Neural progenitor cell (in vitro differentiated cells): ENCODE measurements around the gene PROC. TPM values are rescaled to one million over a fixed set of nuclear protein-coding genes. Genes with fewer than 3 reads are reported as not detected.
A peak's percentile ranks its signal among the peaks of the same experiment; 100 is the strongest.

Source experiments
- DNase-seq: peaks from one replicate; pipeline ENCODE4 v3.0.0-alpha.2; 2016; ENCODE audit warnings: low spot score
- H2AFZ ChIP-seq: fragments of 200-600 bp; sonication (generic); replicated peaks from 2 replicates; pipeline ENCODE4 v1.6.1; 2016; ENCODE audit warnings: antibody characterized with exemption
- H3F3A ChIP-seq: fragments of 200-600 bp; sonication (generic); 2 replicates; pipeline ENCODE4 v1.6.1; 2016; ENCODE audit warnings: antibody characterized with exemption, low read depth
- H3K27ac ChIP-seq: fragments of 200-600 bp; sonication (generic); 2 replicates; pipeline ENCODE4 v1.5.1; 2016; ENCODE audit warnings: mild to moderate bottlenecking
- H3K27me3 ChIP-seq: fragments of 200-600 bp; sonication (generic); 2 replicates; pipeline ENCODE4 v1.6.1; 2016; ENCODE audit warnings: mild to moderate bottlenecking, moderate library complexity
- H3K36me3 ChIP-seq: fragments of 200-600 bp; sonication (generic); 2 replicates; pipeline ENCODE4 v1.5.1; 2016
- H3K4me1 ChIP-seq: fragments of 200-600 bp; sonication (generic); 2 replicates; pipeline ENCODE4 v1.6.1; 2016; ENCODE audit warnings: mixed run types
- H3K4me2 ChIP-seq: fragments of 200-600 bp; sonication (generic); 2 replicates; pipeline ENCODE4 v1.6.1; 2016
- H3K4me3 ChIP-seq: fragments of 200-600 bp; sonication (generic); 2 replicates; pipeline ENCODE4 v1.5.1; 2016
- H3K79me2 ChIP-seq: fragments of 200-600 bp; sonication (generic); 2 replicates; pipeline ENCODE4 v1.6.1; 2016; ENCODE audit warnings: low read depth
- H3K9ac ChIP-seq: fragments of 200-600 bp; sonication (generic); 2 replicates; pipeline ENCODE4 v1.6.1; 2016
- H3K9me3 ChIP-seq: fragments of 200-600 bp; sonication (generic); 2 replicates; pipeline ENCODE4 v1.5.1; 2016; ENCODE audit warnings: low read depth
- H4K20me1 ChIP-seq: fragments of 200-600 bp; sonication (generic); 2 replicates; pipeline ENCODE4 v1.6.1; 2016; ENCODE audit warnings: low read depth
- H3K27ac Mint-ChIP-seq: 3 replicates; pipeline ENCODE4 v1.8.0; 2021; ENCODE audit warnings: mixed read lengths
- H3K27me3 Mint-ChIP-seq: 2 replicates; pipeline ENCODE4 v1.8.0; 2022; ENCODE audit warnings: low read depth, mild to moderate bottlenecking, inconsistent platforms, moderate library complexity, mixed read lengths; ENCODE audit not compliant: insufficient read depth
- H3K36me3 Mint-ChIP-seq: 3 replicates; pipeline ENCODE4 v1.8.0; 2021; ENCODE audit warnings: mixed read lengths
- H3K4me1 Mint-ChIP-seq: 3 replicates; pipeline ENCODE4 v1.8.0; 2021; ENCODE audit warnings: mixed read lengths
- H3K4me3 Mint-ChIP-seq: 3 replicates; pipeline ENCODE4 v1.8.0; 2021; ENCODE audit warnings: mild to moderate bottlenecking, moderate library complexity, mixed read lengths
- H3K9me3 Mint-ChIP-seq: 3 replicates; pipeline ENCODE4 v1.8.0; 2020; ENCODE audit warnings: mixed read lengths
- EZH2 ChIP-seq: fragments of 200-600 bp; sonication (generic); IDR thresholded peaks from 2 replicates; pipeline ENCODE4 v1.6.1; 2017; ENCODE audit warnings: antibody characterized with exemption, mild to moderate bottlenecking, moderate library complexity
- EZH2phosphoT487 ChIP-seq: fragments of 200-600 bp; sonication (generic); IDR thresholded peaks from 2 replicates; pipeline ENCODE4 v1.6.1; 2017; ENCODE audit warnings: antibody characterized with exemption
- total RNA-seq: library from RNA; depleted of rRNA; stranded (reverse); fragments of >200 nt; gene quantifications from 2 replicates; pipeline ENCODE4 v1.2.3, GENCODE V29; 2015; ENCODE audit warnings: low replicate concordance
- TF ChIP-seq, protein P1 (sequence below): fragments of 200-600 bp; sonication (generic); IDR thresholded peaks from 2 replicates; pipeline ENCODE4 v1.5.1; 2017; ENCODE audit warnings: antibody characterized with exemption, mild to moderate bottlenecking

PROC gene
- total RNA-seq, 1 donor from 2014 or later, result not detected

DNA sequence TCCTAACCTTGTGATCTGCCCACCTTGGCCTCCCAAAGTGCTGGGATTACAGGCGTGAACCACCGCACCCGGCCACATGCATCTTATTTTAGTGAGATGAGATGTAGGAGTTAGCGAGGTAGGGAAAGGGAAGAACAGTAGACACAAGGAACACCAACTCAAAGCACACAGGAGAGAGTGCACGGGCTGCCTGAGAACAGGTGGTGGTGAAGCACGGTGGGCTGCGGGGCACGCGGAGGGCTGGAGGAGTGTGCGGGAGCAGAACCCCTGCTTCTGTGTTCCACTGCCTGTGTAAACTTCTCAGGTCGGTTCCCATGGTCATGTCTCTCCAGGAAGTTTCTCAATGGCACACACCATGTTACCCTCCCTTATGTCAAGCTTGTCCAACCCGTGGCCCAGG is 38.7 kb downstream of the PROC start:
- Histone ChIP-seq H3K79me2 (no peaks in the 10 kb centered on the region), H3K4me1 (peaks cover 31% of the 10 kb centered on the region), H3K9me3 (no peaks in the 10 kb centered on the region), H3K4me3 (no peak overlapping the region), H3K27ac (no peak overlapping the region), H4K20me1 (no peaks in the 10 kb centered on the region), H3K36me3 (no peaks in the 10 kb centered on the region), H3K4me2 (no peak overlapping the region), H3F3A (peaks cover 34% of the 10 kb centered on the region), H3K27me3 (no peaks in the 10 kb centered on the region), H3K9ac (no peak overlapping the region), H2AFZ (no peak overlapping the region)
- no peak overlapping the region for H3K27ac Mint-ChIP-seq
- no peak overlapping the region for H3K4me3 Mint-ChIP-seq
- no peak for DNase-seq
- H3K4me1 Mint-ChIP-seq, result peaks cover 19% of the 10 kb centered on the region
- TF ChIP-seq EZH2, result no peak
- TF ChIP-seq, protein P1, sequence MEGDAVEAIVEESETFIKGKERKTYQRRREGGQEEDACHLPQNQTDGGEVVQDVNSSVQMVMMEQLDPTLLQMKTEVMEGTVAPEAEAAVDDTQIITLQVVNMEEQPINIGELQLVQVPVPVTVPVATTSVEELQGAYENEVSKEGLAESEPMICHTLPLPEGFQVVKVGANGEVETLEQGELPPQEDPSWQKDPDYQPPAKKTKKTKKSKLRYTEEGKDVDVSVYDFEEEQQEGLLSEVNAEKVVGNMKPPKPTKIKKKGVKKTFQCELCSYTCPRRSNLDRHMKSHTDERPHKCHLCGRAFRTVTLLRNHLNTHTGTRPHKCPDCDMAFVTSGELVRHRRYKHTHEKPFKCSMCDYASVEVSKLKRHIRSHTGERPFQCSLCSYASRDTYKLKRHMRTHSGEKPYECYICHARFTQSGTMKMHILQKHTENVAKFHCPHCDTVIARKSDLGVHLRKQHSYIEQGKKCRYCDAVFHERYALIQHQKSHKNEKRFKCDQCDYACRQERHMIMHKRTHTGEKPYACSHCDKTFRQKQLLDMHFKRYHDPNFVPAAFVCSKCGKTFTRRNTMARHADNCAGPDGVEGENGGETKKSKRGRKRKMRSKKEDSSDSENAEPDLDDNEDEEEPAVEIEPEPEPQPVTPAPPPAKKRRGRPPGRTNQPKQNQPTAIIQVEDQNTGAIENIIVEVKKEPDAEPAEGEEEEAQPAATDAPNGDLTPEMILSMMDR, result no peak
- TF ChIP-seq EZH2phosphoT487, result no peak
- H3K27me3 Mint-ChIP-seq, result no peaks in the 10 kb centered on the region
- no peaks in the 10 kb centered on the region for H3K9me3 Mint-ChIP-seq
- H3K36me3 Mint-ChIP-seq, result no peaks in the 10 kb centered on the region

DNA sequence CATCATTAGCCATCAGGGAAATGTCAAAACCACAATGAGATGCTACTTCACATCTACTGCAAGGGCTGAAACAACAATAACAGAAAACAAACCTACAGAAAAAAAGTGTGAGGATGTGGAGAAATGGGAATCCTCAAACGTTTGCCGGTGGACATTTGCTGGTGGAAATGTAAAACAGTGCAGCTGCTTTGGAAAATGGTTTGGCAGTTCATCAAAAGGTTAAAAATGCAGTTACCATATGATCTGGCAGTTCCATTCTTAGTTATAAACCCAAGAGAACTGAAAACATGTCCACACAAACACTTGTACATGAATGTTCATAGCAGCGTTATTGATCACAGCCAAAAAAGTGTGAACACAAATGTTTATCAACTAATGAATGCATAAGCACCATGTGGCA is 44.2 kb downstream of the PROC start:
- no peaks in the 10 kb centered on the region for H3K36me3 ChIP-seq

DNA sequence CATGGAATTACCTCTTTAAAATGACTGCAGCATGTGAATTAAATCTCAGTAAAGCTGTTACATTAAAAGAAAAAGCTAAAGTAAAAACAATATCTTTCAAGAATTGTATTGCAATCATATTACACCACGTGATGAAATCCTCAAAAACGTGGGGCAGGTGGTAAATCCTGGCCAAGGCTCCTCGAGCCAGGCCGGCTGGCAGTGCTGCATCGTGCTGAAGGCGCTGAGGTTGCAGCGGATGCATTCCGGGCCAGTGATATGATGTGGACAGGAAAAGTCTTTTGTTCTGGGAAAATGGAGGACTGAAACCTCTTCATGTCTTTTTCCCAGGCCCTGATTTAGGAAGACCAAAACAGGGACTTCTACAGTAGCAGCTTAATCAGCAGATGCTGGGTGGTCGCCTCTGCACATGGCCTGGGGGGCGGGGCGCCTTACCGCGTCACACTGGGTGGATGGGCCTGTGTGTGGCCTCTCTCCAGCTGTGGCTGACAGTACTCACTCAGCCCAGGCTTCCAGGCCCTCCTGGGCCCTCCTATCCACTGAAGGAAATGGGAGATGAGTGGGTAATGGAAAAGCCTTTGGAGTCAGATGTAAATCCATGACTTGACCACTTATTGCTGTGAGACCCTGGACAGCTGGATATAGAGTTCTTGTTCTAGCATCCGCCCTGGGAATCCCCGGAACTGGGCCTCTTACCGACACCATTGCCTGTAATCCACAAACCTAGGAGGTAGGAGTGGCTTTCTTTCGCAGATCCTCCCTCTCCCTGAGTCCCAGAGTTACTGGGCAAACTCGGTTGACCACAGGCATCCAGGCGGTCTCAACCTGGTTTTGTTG is 45.1 kb downstream of the PROC start:
- TF ChIP-seq, protein P1, result no peak
- TF ChIP-seq EZH2phosphoT487 (no peak), EZH2 (no peak)
- peak overlapping the region; percentile 18 for H3K27ac ChIP-seq
- peaks cover 3% of the 10 kb centered on the region for H3K27me3 Mint-ChIP-seq
- H3F3A ChIP-seq, result peaks cover 24% of the 10 kb centered on the region
- H2AFZ ChIP-seq, result peak overlapping the region; percentile 4
- peaks cover 2% of the 10 kb centered on the region for H3K36me3 Mint-ChIP-seq
- no peak overlapping the region for H3K4me3 Mint-ChIP-seq
- H3K9ac ChIP-seq, result no peak overlapping the region
- no peak overlapping the region for H3K27ac Mint-ChIP-seq
- H3K4me1 ChIP-seq, result peaks cover 21% of the 10 kb centered on the region
- H3K4me3 ChIP-seq, result no peak overlapping the region
- H3K36me3 ChIP-seq, result no peaks in the 10 kb centered on the region
- peak; percentile 81 for DNase-seq
- no peaks in the 10 kb centered on the region for H3K9me3 ChIP-seq
- no peaks in the 10 kb centered on the region for H3K79me2 ChIP-seq
- H3K4me2 ChIP-seq, result peak overlapping the region; percentile 15
- no peaks in the 10 kb centered on the region for H4K20me1 ChIP-seq
- no peaks in the 10 kb centered on the region for H3K27me3 ChIP-seq
- no peaks in the 10 kb centered on the region for H3K9me3 Mint-ChIP-seq
- peaks cover 10% of the 10 kb centered on the region for H3K4me1 Mint-ChIP-seq

More for the DNA sequence above, 44.2 kb downstream of the PROC start:
- Mint-ChIP-seq H3K36me3 (no peaks in the 10 kb centered on the region), H3K9me3 (no peaks in the 10 kb centered on the region), H3K27me3 (peaks cover 2% of the 10 kb centered on the region), H3K4me1 (peaks cover 10% of the 10 kb centered on the region), H3K4me3 (no peak overlapping the region), H3K27ac (no peak overlapping the region)
- Histone ChIP-seq H3K79me2 (no peaks in the 10 kb centered on the region), H3K9me3 (no peaks in the 10 kb centered on the region), H3K4me2 (no peak overlapping the region), H3K4me1 (peaks cover 21% of the 10 kb centered on the region), H2AFZ (no peak overlapping the region), H4K20me1 (no peaks in the 10 kb centered on the region), H3K9ac (no peak overlapping the region), H3K27ac (no peak overlapping the region), H3F3A (peaks cover 27% of the 10 kb centered on the region), H3K27me3 (no peaks in the 10 kb centered on the region), H3K4me3 (no peak overlapping the region)
- no peak for DNase-seq
- TF ChIP-seq EZH2, result no peak
- no peak for TF ChIP-seq EZH2phosphoT487
- TF ChIP-seq, protein P1, result no peak
